ENCODE data around the gene NRIP1. TPM values are rescaled to one million over a fixed set of nuclear protein-coding genes. Genes with fewer than 3 reads are reported as not detected.

NRIP1 gene
- 10 to 100 TPM; 38.5 to 63.7 (median 55.6) TPM for total RNA-seq

- H3K36me3 ChIP-seq = no peaks in the 10 kb centered on the region
- H3K9me3 ChIP-seq = no peaks in the 10 kb centered on the region
- peak within 1 kb of the TSS; percentile 98 to 100 (median 100) for H3K27ac ChIP-seq
- WGBS, 2 donors (ENCODE audit: low coverage in 1 of 2) = 1% methylated on average over 36 of the region's 116 CpGs; no CpG with 5 or more reads in 1 of the 2 donors
- H3K27me3 ChIP-seq = no peaks in the 10 kb centered on the region
- intact Hi-C loops (cut with DNase I; ENCODE audit: low total_unique reads) = loop anchor here (5.0 kb wide), 1 partner anchor 197 kb away; no protein-coding TSS in a partner anchor
- peak; percentile 83 for TF ChIP-seq POLR2A (IDR thresholded peaks at IDR 0.05)
- TF ChIP-seq POLR2AphosphoS5 (IDR thresholded peaks at IDR 0.05) = peak; percentile 83 to 96 (median 93)
- no peak for TF ChIP-seq CTCF (IDR thresholded peaks at IDR 0.05)
- TF ChIP-seq EP300 (IDR thresholded peaks at IDR 0.05; ENCODE audit: low read depth) = no peak
- in situ Hi-C loops (cut with MboI; ENCODE audit: low pct_ligation_motif_present in 1 of 4, low pct_unique_long_range_greater_than_20kb in 1 of 4, low sequenced_read_pairs in 3 of 4) = loop anchor here in 3 of 4 donors (10.0 to 25.0 kb wide), 4 partner anchors 190 to 673 kb away; partner anchors contain the start of gene USP25 (in 1 of the 3)
- peak within 1 kb of the TSS; percentile 89 to 99 (median 96) for H3K4me3 ChIP-seq
- peaks cover 7 to 39% (median 32%) of the 10 kb centered on the region in 4 donors for H3K4me1 ChIP-seq
- peak; percentile 93 for DNase-seq
Measured at GRCh38 chr21:15064576-15065391, at the start of gene NRIP1. Gene NRIP1 (minus strand): TSS chr21:15065000. CDS start chr21:14968192, 96,808 bp downstream.

DNA sequence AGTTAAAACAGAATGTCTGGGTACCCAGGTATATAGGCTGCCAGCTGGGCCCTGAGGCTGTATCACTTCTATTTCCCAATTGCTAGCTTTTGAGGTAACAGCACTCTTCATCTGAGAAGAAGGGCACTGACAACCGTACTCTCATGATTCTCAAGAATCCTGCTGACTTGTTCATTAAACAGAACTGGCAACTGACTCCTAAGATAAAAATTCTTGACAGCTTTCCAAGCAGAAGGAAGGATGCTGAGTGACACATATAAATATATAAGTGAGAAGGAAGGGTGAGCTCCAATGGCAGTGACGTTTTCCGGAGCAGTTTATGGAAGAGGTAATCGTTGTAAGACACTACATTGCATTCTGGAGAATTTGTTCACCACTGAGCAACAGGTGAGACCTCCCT lies 48.1 kb upstream of the NRIP1 start:
- in situ Hi-C loops (cut with MboI; ENCODE audit: low pct_ligation_motif_present in 1 of 4, low pct_unique_long_range_greater_than_20kb in 1 of 4, low sequenced_read_pairs in 3 of 4) = no loop called here
- WGBS, 2 donors (ENCODE audit: low coverage in 1 of 2) = 85% methylated on average over 3 to 4 of the region's 4 CpGs

DNA sequence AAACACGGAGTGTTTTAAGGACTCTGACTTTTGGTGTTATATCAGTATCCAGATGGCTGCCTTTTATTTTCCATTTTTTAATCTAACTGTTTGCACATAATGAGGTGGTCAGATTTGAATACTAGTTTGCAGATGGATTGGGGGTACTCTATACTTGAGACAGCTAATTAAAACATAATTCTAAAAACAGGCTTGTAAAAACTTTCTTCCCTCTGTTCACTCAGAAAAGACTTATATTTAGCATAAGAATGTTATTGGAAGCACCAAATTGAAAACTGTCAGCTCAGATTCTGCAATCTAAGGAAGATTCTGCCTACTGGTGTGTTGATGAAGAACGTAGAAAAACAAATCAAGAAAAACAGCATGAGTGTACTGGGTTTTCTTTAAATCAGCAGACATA lies 44.0 kb upstream of the NRIP1 start:
- intact Hi-C loops (cut with DNase I; ENCODE audit: low total_unique reads) = no loop called here
- TF ChIP-seq CTCF (IDR thresholded peaks at IDR 0.05) (no peak), POLR2AphosphoS5 (IDR thresholded peaks at IDR 0.05) (no peak), EP300 (IDR thresholded peaks at IDR 0.05; ENCODE audit: low read depth) (no peak), POLR2A (IDR thresholded peaks at IDR 0.05) (no peak)
- WGBS, 2 donors (ENCODE audit: low coverage in 1 of 2) = 80 to 83% methylated on average over 2 of the region's 2 CpGs
- H3K27ac ChIP-seq = no peak overlapping the region
- H3K27me3 ChIP-seq = no peaks in the 10 kb centered on the region
- H3K4me3 ChIP-seq = no peak overlapping the region
- H3K4me1 ChIP-seq = no peaks in the 10 kb centered on the region
- H3K36me3 ChIP-seq = no peaks in the 10 kb centered on the region
- in situ Hi-C loops (cut with MboI; ENCODE audit: low pct_ligation_motif_present in 1 of 4, low pct_unique_long_range_greater_than_20kb in 1 of 4, low sequenced_read_pairs in 3 of 4) = no loop called here
- DNase-seq = no peak
- no peaks in the 10 kb centered on the region for H3K9me3 ChIP-seq

More for the DNA sequence above, 48.1 kb upstream of the NRIP1 start:
- Histone ChIP-seq H3K27me3 (no peaks in the 10 kb centered on the region), H3K4me3 (no peak overlapping the region), H3K9me3 (no peaks in the 10 kb centered on the region), H3K36me3 (no peaks in the 10 kb centered on the region), H3K4me1 (no peaks in the 10 kb centered on the region), H3K27ac (no peak overlapping the region)
- intact Hi-C loops (cut with DNase I; ENCODE audit: low total_unique reads) = no loop called here
- no peak for DNase-seq
- no peak for TF ChIP-seq EP300 (IDR thresholded peaks at IDR 0.05; ENCODE audit: low read depth)
- no peak for TF ChIP-seq POLR2AphosphoS5 (IDR thresholded peaks at IDR 0.05)
- TF ChIP-seq CTCF (IDR thresholded peaks at IDR 0.05) = no peak
- no peak for TF ChIP-seq POLR2A (IDR thresholded peaks at IDR 0.05)

GRCh38 chr21:15104470-15104869 lies 39.7 kb upstream of the NRIP1 start:
- no peak for DNase-seq
- in situ Hi-C loops (cut with MboI; ENCODE audit: low pct_ligation_motif_present in 1 of 4, low pct_unique_long_range_greater_than_20kb in 1 of 4, low sequenced_read_pairs in 3 of 4) (no loop called here), intact Hi-C loops (cut with DNase I; ENCODE audit: low total_unique reads) (no loop called here)
- Histone ChIP-seq H3K36me3 (no peaks in the 10 kb centered on the region), H3K27ac (no peak overlapping the region), H3K9me3 (no peaks in the 10 kb centered on the region), H3K4me3 (no peak overlapping the region), H3K27me3 (no peaks in the 10 kb centered on the region), H3K4me1 (no peaks in the 10 kb centered on the region)
- TF ChIP-seq EP300 (IDR thresholded peaks at IDR 0.05; ENCODE audit: low read depth) (no peak), POLR2A (IDR thresholded peaks at IDR 0.05) (no peak), POLR2AphosphoS5 (IDR thresholded peaks at IDR 0.05) (no peak), CTCF (IDR thresholded peaks at IDR 0.05) (no peak)
- 92 to 94% methylated on average over 3 of the region's 3 CpGs for WGBS, 2 donors (ENCODE audit: low coverage in 1 of 2)

Data from transverse colon (tissue), 4 donors.